ENCODE results near the gene RGP1. TPM values are rescaled to one million over a fixed set of nuclear protein-coding genes. Genes with fewer than 3 reads are reported as not detected.

Gene RGP1
- total and polyA plus RNA-seq, 9 of the 15 experiments (the other 6 are each of a cell fraction or from before 2014, with no cell fraction given), result 0.42 to 13.8 (median 6.7) TPM

GRCh38 chr9:35731415-35732184 is 17.5 kb upstream of the RGP1 start (continued):
- no peak for TF ChIP-seq DIDO1 (tag; IDR thresholded peaks at IDR 0.05; ENCODE audit: low read depth)
- no peak for TF ChIP-seq PHF21A (IDR thresholded peaks at IDR 0.05; ENCODE audit: borderline replicate concordance, low read depth)
- no peak for TF ChIP-seq GATAD2A (IDR thresholded peaks at IDR 0.05)
- peak; percentile 22; the same call in 1 of the 2 replicates for TF ChIP-seq KHSRP (IDR thresholded peaks at IDR 0.05)
- TF ChIP-seq XRCC5 (IDR thresholded peaks at IDR 0.05; ENCODE audit: low read depth, low read length), result no peak
- TF ChIP-seq TCF7 (IDR thresholded peaks at IDR 0.05; ENCODE audit: borderline replicate concordance), result no peak
- TF ChIP-seq GABPA (tag; conservative IDR thresholded peaks at IDR 0.05; ENCODE audit: low read depth), result no peak
- TF ChIP-seq NCOR1 (IDR thresholded peaks at IDR 0.05), result peak; percentile 75
- TF ChIP-seq, protein P1, sequence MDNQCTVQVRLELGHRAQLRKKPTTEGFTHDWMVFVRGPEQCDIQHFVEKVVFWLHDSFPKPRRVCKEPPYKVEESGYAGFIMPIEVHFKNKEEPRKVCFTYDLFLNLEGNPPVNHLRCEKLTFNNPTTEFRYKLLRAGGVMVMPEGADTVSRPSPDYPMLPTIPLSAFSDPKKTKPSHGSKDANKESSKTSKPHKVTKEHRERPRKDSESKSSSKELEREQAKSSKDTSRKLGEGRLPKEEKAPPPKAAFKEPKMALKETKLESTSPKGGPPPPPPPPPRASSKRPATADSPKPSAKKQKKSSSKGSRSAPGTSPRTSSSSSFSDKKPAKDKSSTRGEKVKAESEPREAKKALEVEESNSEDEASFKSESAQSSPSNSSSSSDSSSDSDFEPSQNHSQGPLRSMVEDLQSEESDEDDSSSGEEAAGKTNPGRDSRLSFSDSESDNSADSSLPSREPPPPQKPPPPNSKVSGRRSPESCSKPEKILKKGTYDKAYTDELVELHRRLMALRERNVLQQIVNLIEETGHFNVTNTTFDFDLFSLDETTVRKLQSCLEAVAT (IDR thresholded peaks at IDR 0.05), result peak; percentile 72 to 79
- no peak for TF ChIP-seq NONO (IDR thresholded peaks at IDR 0.05; ENCODE audit: low read depth in 2 of 2, low read length in 1 of 2)
- no peak for TF ChIP-seq EGR1 (conservative IDR thresholded peaks at IDR 0.05)
- TF ChIP-seq CHD4 (IDR thresholded peaks at IDR 0.05; ENCODE audit: insufficient read depth, insufficient replicate concordance, low read depth, low read length, poor library complexity, severe bottlenecking), result no peak
- TF ChIP-seq TFAM (CRISPR knock-in tag; conservative IDR thresholded peaks at IDR 0.05), result no peak
- TF ChIP-seq ZNF77 (CRISPR knock-in tag; IDR thresholded peaks at IDR 0.05), result no peak
- TF ChIP-seq SNAPC5 (CRISPR knock-in tag; IDR thresholded peaks at IDR 0.05), result no peak
- no peak for TF ChIP-seq ZNF830 (CRISPR knock-in tag; IDR thresholded peaks at IDR 0.05)
- TF ChIP-seq ZNF561 (CRISPR knock-in tag; conservative IDR thresholded peaks at IDR 0.05), result no peak
- TF ChIP-seq, protein P2, sequence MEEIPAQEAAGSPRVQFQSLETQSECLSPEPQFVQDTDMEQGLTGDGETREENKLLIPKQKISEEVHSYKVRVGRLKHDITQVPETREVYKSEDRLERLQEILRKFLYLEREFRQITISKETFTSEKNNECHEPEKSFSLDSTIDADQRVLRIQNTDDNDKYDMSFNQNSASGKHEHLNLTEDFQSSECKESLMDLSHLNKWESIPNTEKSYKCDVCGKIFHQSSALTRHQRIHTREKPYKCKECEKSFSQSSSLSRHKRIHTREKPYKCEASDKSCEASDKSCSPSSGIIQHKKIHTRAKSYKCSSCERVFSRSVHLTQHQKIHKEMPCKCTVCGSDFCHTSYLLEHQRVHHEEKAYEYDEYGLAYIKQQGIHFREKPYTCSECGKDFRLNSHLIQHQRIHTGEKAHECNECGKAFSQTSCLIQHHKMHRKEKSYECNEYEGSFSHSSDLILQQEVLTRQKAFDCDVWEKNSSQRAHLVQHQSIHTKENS (CRISPR knock-in tag; IDR thresholded peaks at IDR 0.05), result no peak
- TF ChIP-seq, protein P3, sequence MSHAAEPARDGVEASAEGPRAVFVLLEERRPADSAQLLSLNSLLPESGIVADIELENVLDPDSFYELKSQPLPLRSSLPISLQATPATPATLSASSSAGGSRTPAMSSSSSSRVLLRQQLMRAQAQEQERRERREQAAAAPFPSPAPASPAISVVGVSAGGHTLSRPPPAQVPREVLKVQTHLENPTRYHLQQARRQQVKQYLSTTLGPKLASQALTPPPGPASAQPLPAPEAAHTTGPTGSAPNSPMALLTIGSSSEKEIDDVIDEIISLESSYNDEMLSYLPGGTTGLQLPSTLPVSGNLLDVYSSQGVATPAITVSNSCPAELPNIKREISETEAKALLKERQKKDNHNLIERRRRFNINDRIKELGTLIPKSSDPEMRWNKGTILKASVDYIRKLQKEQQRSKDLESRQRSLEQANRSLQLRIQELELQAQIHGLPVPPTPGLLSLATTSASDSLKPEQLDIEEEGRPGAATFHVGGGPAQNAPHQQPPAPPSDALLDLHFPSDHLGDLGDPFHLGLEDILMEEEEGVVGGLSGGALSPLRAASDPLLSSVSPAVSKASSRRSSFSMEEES (CRISPR knock-in tag; IDR thresholded peaks at IDR 0.05), result no peak
- TF ChIP-seq E2F1 (CRISPR knock-in tag; IDR thresholded peaks at IDR 0.05), result no peak
- TF ChIP-seq GTF2A2 (tag; IDR thresholded peaks at IDR 0.05), result no peak
- TF ChIP-seq, protein P4, sequence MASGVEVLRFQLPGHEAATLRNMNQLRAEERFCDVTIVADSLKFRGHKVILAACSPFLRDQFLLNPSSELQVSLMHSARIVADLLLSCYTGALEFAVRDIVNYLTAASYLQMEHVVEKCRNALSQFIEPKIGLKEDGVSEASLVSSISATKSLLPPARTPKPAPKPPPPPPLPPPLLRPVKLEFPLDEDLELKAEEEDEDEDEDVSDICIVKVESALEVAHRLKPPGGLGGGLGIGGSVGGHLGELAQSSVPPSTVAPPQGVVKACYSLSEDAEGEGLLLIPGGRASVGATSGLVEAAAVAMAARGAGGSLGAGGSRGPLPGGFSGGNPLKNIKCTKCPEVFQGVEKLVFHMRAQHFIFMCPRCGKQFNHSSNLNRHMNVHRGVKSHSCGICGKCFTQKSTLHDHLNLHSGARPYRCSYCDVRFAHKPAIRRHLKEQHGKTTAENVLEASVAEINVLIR (CRISPR knock-in tag; IDR thresholded peaks at IDR 0.05), result 0 out of 2 replicates have a peak, but pooled peaks have one; percentile 22
- no peak for TF ChIP-seq C11orf30 (IDR thresholded peaks at IDR 0.05; ENCODE audit: low read depth)
